DOHH2 (cell line): ENCODE results near the gene COX6B1.
A peak's percentile ranks its signal among the peaks of the same experiment; 100 is the strongest.

Source experiments
- H3F3A ChIP-seq: fragments of 200-600 bp; sonication (generic), shearing (Covaris generic); 2 replicates; pipeline ENCODE4 v1.6.0; 2016; ENCODE audit warnings: antibody characterized with exemption, mild to moderate bottlenecking; ENCODE audit not compliant: control insufficient read depth, insufficient read depth
- H3K27ac ChIP-seq: fragments of 200-600 bp; sonication (generic); 2 replicates; pipeline ENCODE4 v1.5.1; 2014; ENCODE audit warnings: low read depth, mild to moderate bottlenecking, low read length, moderate library complexity
- H3K27me3 ChIP-seq: fragments of 200-600 bp; sonication (generic); 2 replicates; pipeline ENCODE4 v1.6.1; 2014; ENCODE audit warnings: mild to moderate bottlenecking, low read length, mixed read lengths; ENCODE audit not compliant: control insufficient read depth
- H3K36me3 ChIP-seq: fragments of 200-600 bp; sonication (generic); 2 replicates; pipeline ENCODE4 v1.6.1; 2014; ENCODE audit warnings: mild to moderate bottlenecking, low read length, moderate library complexity, mixed read lengths; ENCODE audit not compliant: control insufficient read depth
- H3K4me1 ChIP-seq: fragments of 200-600 bp; sonication (generic); 2 replicates; pipeline ENCODE4 v1.6.1; 2014; ENCODE audit warnings: mild to moderate bottlenecking, low read length, mixed read lengths; ENCODE audit not compliant: control insufficient read depth
- H3K4me2 ChIP-seq: fragments of 200-600 bp; sonication (generic); 2 replicates; pipeline ENCODE4 v1.6.0; 2014; ENCODE audit warnings: mild to moderate bottlenecking, low read length, moderate library complexity
- H3K4me3 ChIP-seq: fragments of 200-600 bp; sonication (generic); 2 replicates; pipeline ENCODE4 v1.5.1; 2014; ENCODE audit warnings: mild to moderate bottlenecking, low read length, mixed read lengths
- H3K79me2 ChIP-seq: fragments of 200-600 bp; sonication (generic); 2 replicates; pipeline ENCODE4 v1.6.1; 2014; ENCODE audit warnings: mild to moderate bottlenecking, low read length, mixed read lengths; ENCODE audit not compliant: control insufficient read depth
- H3K9me2 ChIP-seq: fragments of 200-600 bp; sonication (generic); replicated peaks from 2 replicates; pipeline ENCODE4 v1.6.1; 2014; ENCODE audit warnings: mild to moderate bottlenecking, low read length, mixed read lengths; ENCODE audit not compliant: control insufficient read depth
- H3K9me3 ChIP-seq: fragments of 200-600 bp; sonication (generic); 2 replicates; pipeline ENCODE4 v1.6.1; 2014; ENCODE audit warnings: antibody characterized with exemption, low read length, mixed read lengths; ENCODE audit not compliant: control insufficient read depth, insufficient read depth
- H4K20me1 ChIP-seq: fragments of 200-600 bp; sonication (generic); 2 replicates; pipeline ENCODE4 v1.6.0; 2014; ENCODE audit warnings: low read depth, mild to moderate bottlenecking, antibody characterized with exemption, low read length, moderate library complexity; ENCODE audit not compliant: control insufficient read depth, insufficient read depth
- EZH2phosphoT487 ChIP-seq: fragments of 200-600 bp; sonication (generic); IDR thresholded peaks from 2 replicates; pipeline ENCODE4 v1.6.1; 2017; ENCODE audit warnings: borderline replicate concordance, mild to moderate bottlenecking, antibody characterized with exemption, low read length, moderate library complexity, mixed read lengths
- TF ChIP-seq, protein P1 (sequence below): fragments of 200-600 bp; sonication (generic); IDR thresholded peaks from one replicate; pipeline ENCODE4 v1.5.1; 2014; ENCODE audit warnings: antibody characterized with exemption, mild to moderate bottlenecking, low read depth, low read length; ENCODE audit not compliant: poor library complexity, severe bottlenecking

COX6B1 gene

DNA sequence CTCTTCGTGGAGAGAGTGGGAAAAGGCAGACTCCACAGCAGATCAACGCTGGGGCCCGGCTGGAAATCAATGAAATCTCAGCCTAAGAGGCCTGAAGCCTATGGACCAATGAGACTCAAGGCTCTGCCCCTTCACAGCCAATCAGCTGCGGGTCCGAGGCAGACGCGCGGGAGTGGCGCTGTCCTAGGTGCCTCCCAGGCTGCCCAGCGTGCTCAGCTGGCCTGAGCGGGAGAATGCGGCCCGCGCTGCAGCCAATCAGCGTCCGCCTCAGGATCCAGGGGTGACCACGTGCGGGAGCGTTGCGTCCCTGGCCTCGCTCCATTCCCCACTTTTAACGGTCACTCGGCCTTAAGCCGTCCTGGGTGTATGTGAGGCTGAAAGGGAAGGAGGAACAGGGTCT is 56.1 kb downstream of the COX6B1 start, which contains the start of gene ZBTB32:
Gene ZBTB32 (plus strand): TSS at position 341 of the 400 bp plus-strand sequence. CDS start 10,069 bp downstream, outside the sequence.
- H3K4me1 ChIP-seq: peaks cover 5% of the 10 kb centered on the region
- H3K4me3 ChIP-seq: no peak within 1 kb of the TSS
- H3K9me2 ChIP-seq: no peaks in the 10 kb centered on the region
- peak within 1 kb of the TSS; percentile 96; the same call in 1 of the 2 replicates for H3K4me2 ChIP-seq
- H3K36me3 ChIP-seq: no peaks in the 10 kb centered on the region
- H3F3A ChIP-seq: no peaks in the 10 kb centered on the region
- TF ChIP-seq, protein P1, sequence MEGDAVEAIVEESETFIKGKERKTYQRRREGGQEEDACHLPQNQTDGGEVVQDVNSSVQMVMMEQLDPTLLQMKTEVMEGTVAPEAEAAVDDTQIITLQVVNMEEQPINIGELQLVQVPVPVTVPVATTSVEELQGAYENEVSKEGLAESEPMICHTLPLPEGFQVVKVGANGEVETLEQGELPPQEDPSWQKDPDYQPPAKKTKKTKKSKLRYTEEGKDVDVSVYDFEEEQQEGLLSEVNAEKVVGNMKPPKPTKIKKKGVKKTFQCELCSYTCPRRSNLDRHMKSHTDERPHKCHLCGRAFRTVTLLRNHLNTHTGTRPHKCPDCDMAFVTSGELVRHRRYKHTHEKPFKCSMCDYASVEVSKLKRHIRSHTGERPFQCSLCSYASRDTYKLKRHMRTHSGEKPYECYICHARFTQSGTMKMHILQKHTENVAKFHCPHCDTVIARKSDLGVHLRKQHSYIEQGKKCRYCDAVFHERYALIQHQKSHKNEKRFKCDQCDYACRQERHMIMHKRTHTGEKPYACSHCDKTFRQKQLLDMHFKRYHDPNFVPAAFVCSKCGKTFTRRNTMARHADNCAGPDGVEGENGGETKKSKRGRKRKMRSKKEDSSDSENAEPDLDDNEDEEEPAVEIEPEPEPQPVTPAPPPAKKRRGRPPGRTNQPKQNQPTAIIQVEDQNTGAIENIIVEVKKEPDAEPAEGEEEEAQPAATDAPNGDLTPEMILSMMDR: no peak
- TF ChIP-seq EZH2phosphoT487: no peak
- H4K20me1 ChIP-seq: no peaks in the 10 kb centered on the region
- H3K9me3 ChIP-seq: no peaks in the 10 kb centered on the region
- H3K27me3 ChIP-seq: peaks cover 6% of the 10 kb centered on the region; the same call in 1 of the 2 replicates
- H3K27ac ChIP-seq: no peak within 1 kb of the TSS
- H3K79me2 ChIP-seq: no peaks in the 10 kb centered on the region
